Mucosa of descending colon (tissue), 3 donors: ENCODE data around the gene GLRA2. TPM values are rescaled to one million over a fixed set of nuclear protein-coding genes. Genes with fewer than 3 reads are reported as not detected.

Source experiments
- ATAC-seq: fragments of 200-7000 bp; cut with Tn5 transposase; one replicate; pipeline ENCODE4 v1.9.1; 2020; ENCODE audit warnings: mild to moderate bottlenecking, moderate library complexity
- DNase-seq, 3 donors: peaks; one replicate each; pipeline ENCODE4 v3.0.0-alpha.2; 2020
- H3K36me3 ChIP-seq: fragments of 200-600 bp; one replicate; pipeline ENCODE4 v1.8.0; 2021; ENCODE audit warnings: low read depth, mild to moderate bottlenecking
- H3K4me1 ChIP-seq: fragments of 200-600 bp; one replicate; pipeline ENCODE4 v1.8.0; 2021; ENCODE audit warnings: low read depth, mild to moderate bottlenecking
- H3K4me3 ChIP-seq: fragments of 200-600 bp; one replicate; pipeline ENCODE4 v1.8.0; 2021; ENCODE audit warnings: mild to moderate bottlenecking
- H3K9me3 ChIP-seq: fragments of 200-600 bp; one replicate; pipeline ENCODE4 v1.8.0; 2021; ENCODE audit warnings: mild to moderate bottlenecking
- CTCF ChIP-seq: fragments of 200-600 bp; IDR thresholded peaks from one replicate; pipeline ENCODE4 v1.8.0; 2022; ENCODE audit warnings: antibody characterized with exemption, mild to moderate bottlenecking
- intact Hi-C, 2 donors: fragments of 100-400 bp; cut with DNase I in 1 of 2; cut with micrococcal nuclease in 1 of 2; formaldehyde crosslinking; loops; one replicate each; pipeline versions ENCODE4 v1.11.0 to v1.11.1; 2022; cut with DNase I, micrococcal nuclease
- total RNA-seq, 3 donors: library from RNA; stranded (reverse); fragmentation: NEBNext Ultra II Directional in 2 of 3; extraction: Animal tissue kit (Norgen Biotek cat#: 25700) in 2 of 3; gene quantifications; one replicate each; pipeline versions ENCODE4 v1.2.1 to v1.2.4, GENCODE V29; 2021 to 2023
- donor health status: DM: no; HTN: no; CAD: no; lungs with moderate emphysema.
- donor health status: DM: no; HTN: no; CAD: no.
- donor health status: DM: no; HTN: yes; CAD: no.

The GLRA2 gene
- total RNA-seq, 3 donors from 2014 or later = 0.57 to 3.2 (median 1.5) TPM

- Histone ChIP-seq H3K4me1 (no peaks in the 10 kb centered on the region), H3K36me3 (no peaks in the 10 kb centered on the region), H3K9me3 (no peaks in the 10 kb centered on the region), H3K4me3 (no peak overlapping the region)
- intact Hi-C loops = no loop called here
- no peak for TF ChIP-seq CTCF
- DNase-seq (no peak), ATAC-seq (no peak)
Measured at GRCh38 chrX:14616301-14616700, 87.0 kb downstream of the GLRA2 start.

GRCh38 chrX:14616836-14617235 is 87.5 kb downstream of the GLRA2 start:
- intact Hi-C loops = no loop called here
- no peak for TF ChIP-seq CTCF
- Histone ChIP-seq H3K36me3 (no peaks in the 10 kb centered on the region), H3K4me3 (no peak overlapping the region), H3K9me3 (no peaks in the 10 kb centered on the region), H3K4me1 (no peaks in the 10 kb centered on the region)
- DNase-seq = no peak
- no peak for ATAC-seq

GRCh38 chrX:14618177-14618965 is 89.0 kb downstream of the GLRA2 start:
- Histone ChIP-seq H3K36me3 (no peaks in the 10 kb centered on the region), H3K4me1 (no peaks in the 10 kb centered on the region), H3K9me3 (no peaks in the 10 kb centered on the region), H3K4me3 (no peak overlapping the region)
- ATAC-seq (no peak), DNase-seq (no peak)
- intact Hi-C loops = no loop called here
- TF ChIP-seq CTCF = no peak

GRCh38 chrX:14630733-14631132 is 101.4 kb downstream of the GLRA2 start:
- ATAC-seq (no peak), DNase-seq (no peak)
- TF ChIP-seq CTCF = no peak

GRCh38 chrX:14641681-14642655 is 112.6 kb downstream of the GLRA2 start:
- Histone ChIP-seq H3K9me3 (no peaks in the 10 kb centered on the region), H3K4me1 (no peaks in the 10 kb centered on the region), H3K4me3 (no peak overlapping the region), H3K36me3 (no peaks in the 10 kb centered on the region)
- no peak for TF ChIP-seq CTCF
- DNase-seq (no peak), ATAC-seq (no peak)
- intact Hi-C loops = no loop called here

More at GRCh38 chrX:14630733-14631132, 101.4 kb downstream of the GLRA2 start:
- Histone ChIP-seq H3K9me3 (no peaks in the 10 kb centered on the region), H3K4me1 (no peaks in the 10 kb centered on the region), H3K36me3 (no peaks in the 10 kb centered on the region), H3K4me3 (no peak overlapping the region)
- intact Hi-C loops = no loop called here
